Heart right ventricle (tissue), 16 donors: ENCODE results near the gene ASAP2. TPM values are rescaled to one million over a fixed set of nuclear protein-coding genes. Genes with fewer than 3 reads are reported as not detected.

Experiments used
- ATAC-seq, 8 donors: fragments of 200-7000 bp; cut with Tn5 transposase; one replicate each; pipeline ENCODE4 v1.9.1; 2020; ENCODE audit warnings: mild to moderate bottlenecking in 8 of 8, moderate library complexity in 8 of 8, moderate number of reproducible peaks in 1 of 8
- DNase-seq, 2 donors: peaks; one replicate each; pipeline ENCODE4 v3.0.0-alpha.2; 2020
- H3K27ac ChIP-seq, 10 donors: fragments of 200-600 bp; sonication (generic) in 2 of 10; one replicate each; pipeline versions ENCODE4 v1.5.0 to v1.8.0; 2020 to 2022; ENCODE audit warnings: mild to moderate bottlenecking in 3 of 10
- H3K27me3 ChIP-seq, 7 donors: fragments of 200-600 bp; one replicate each; pipeline ENCODE4 v1.8.0; 2021 to 2022; ENCODE audit warnings: mild to moderate bottlenecking in 2 of 7
- H3K36me3 ChIP-seq, 9 donors: fragments of 200-600 bp; sonication (generic) in 1 of 9; one replicate each; pipeline versions ENCODE4 v1.5.0 to v1.8.0; 2020 to 2022; ENCODE audit warnings: mild to moderate bottlenecking in 2 of 9
- H3K4me1 ChIP-seq, 9 donors: fragments of 200-600 bp; sonication (generic) in 1 of 9; one replicate each; pipeline versions ENCODE4 v1.5.0 to v1.8.0; 2020 to 2022; ENCODE audit warnings: mild to moderate bottlenecking in 4 of 9
- H3K4me3 ChIP-seq, 10 donors: fragments of 200-600 bp; sonication (generic) in 2 of 10; one replicate each; pipeline versions ENCODE4 v1.5.0 to v1.8.0; 2020 to 2022; ENCODE audit warnings: mild to moderate bottlenecking in 7 of 10, moderate library complexity in 2 of 10
- H3K9me3 ChIP-seq, 11 donors: fragments of 200-600 bp in 10 of 11; sonication (generic) in 2 of 11; one replicate each; pipeline versions ENCODE4 v1.5.0 to v1.8.0; 2013 to 2022; ENCODE audit warnings: mild to moderate bottlenecking in 2 of 11, control low read depth in 1 of 11, moderate library complexity in 1 of 11
- CTCF ChIP-seq, 9 donors: fragments of 200-600 bp; sonication (generic) in 2 of 9; IDR thresholded peaks; one replicate each; pipeline versions ENCODE4 v1.5.0 to v1.8.0; 2021 to 2022; ENCODE audit warnings: antibody characterized with exemption in 9 of 9, mild to moderate bottlenecking in 5 of 9, moderate library complexity in 1 of 9
- WGBS, 2 donors: extraction: QIAGEN DNeasy Blood & Tissue Kit; methylation state at CpG; one replicate each; pipeline ENCODE4 v1.1.7; 2013; ENCODE audit warnings: inconsistent platforms in 1 of 2; 5-methylcytosine and 5-hydroxymethylcytosine counted together
- intact Hi-C, 10 donors: fragments of 100-400 bp; cut with DNase I; formaldehyde crosslinking; loops; one replicate each; pipeline versions ENCODE4 v1.11.1 to v1.14.2; 2022
- polyA plus RNA-seq, 2 donors: library from polyadenylated mRNA; stranded (reverse); fragments of 200-250 nt; gene quantifications; one replicate each; pipeline ENCODE4 v1.2.3, GENCODE V29; 2013
- total RNA-seq, 10 donors: library from RNA; stranded (reverse); fragmentation: NEBNext Ultra II Directional in 3 of 10; extraction: Animal tissue kit (Norgen Biotek cat#: 25700) in 3 of 10; gene quantifications; one replicate each; pipeline versions ENCODE4 v1.2.1 to v1.2.4, GENCODE V29; 2021 to 2023
- donor health status: Arrhythmogenic right ventricular cardiomyopathy.
- donor health status: ischemic (EF 13 %, LVEDD 7.1; RV severe dilation, severe dysfunction).
- donor health status: healthy with polysubstance abuse.
- donor health status: DM: no; HTN: yes; CAD: no.
- donor health status: DM: no; HTN: no; CAD: no.
- donor health status: ischemic (EF 25% LVEDD 6.9; RV normal size, moderate dysfunction).
- donor health status: ischemic (EF 25% LVEDD 5.7; RV mildly dilated, moderate dysfunction).
- donor health status: healthy.
- donor health status: DM: yes; HTN: yes; CAD: no.
- donor health status: Ischemic cardiomyopathy.
- donor health status: ischemic (EF 35%, LVEDD 5.7; RV mildly dilated, moderate dysfunction).
- donor health status: nonischemic (EF 11% LVEDD 7.7; RV severe dilation, severe dysfunction).
- donor health status: DM: yes; HTN: yes; CAD: no.
- donor health status: PGD.
- donor health status: ischemic (EF 29% LVEDD 5.4; RV normal size, mild dysfunction).
- donor health status: nonischemic (EF 23%, LVEDD 6.1; RV moderate dilation, normal function).

ASAP2 gene
- total and polyA plus RNA-seq, 12 donors = 5.4 to 17.3 (median 11.8) TPM

- 90 to 91% methylated on average over 19 of the region's 19 CpGs for WGBS, 2 donors
- H3K36me3 ChIP-seq = peaks cover 0 to 92% (median under 1%) of the 10 kb centered on the region in 9 donors
- ATAC-seq = peak in 4 of 8 donors; percentile 20 to 46 (median 26)
These were observed 195.2 kb downstream of the ASAP2 start for GRCh38 chr2:9401646-9402371.

GRCh38 chr2:9403924-9404323, 197.3 kb downstream of the ASAP2 start:
- H3K4me3 ChIP-seq = no peak overlapping the region
- no peaks in the 10 kb centered on the region for H3K9me3 ChIP-seq
- H3K27me3 ChIP-seq = no peaks in the 10 kb centered on the region
- intact Hi-C loops = no loop called here
- no peak for DNase-seq
- peak overlapping the region in 2 of 10 donors; percentile 26 to 32 for H3K27ac ChIP-seq
- ATAC-seq = no peak
- H3K4me1 ChIP-seq = peaks cover 0 to 47% (median 11%) of the 10 kb centered on the region in 9 donors
- H3K36me3 ChIP-seq = peaks cover 0 to 93% (median 5%) of the 10 kb centered on the region in 9 donors
- 50 to 56% methylated on average over 2 of the region's 2 CpGs for WGBS, 2 donors
- TF ChIP-seq CTCF (IDR thresholded peaks at IDR 0.05) = no peak

More at GRCh38 chr2:9401646-9402371, 195.2 kb downstream of the ASAP2 start:
- no peak for TF ChIP-seq CTCF (IDR thresholded peaks at IDR 0.05)
- H3K27me3 ChIP-seq = no peaks in the 10 kb centered on the region
- intact Hi-C loops = no loop called here
- no peak overlapping the region for H3K4me3 ChIP-seq
- H3K4me1 ChIP-seq = peaks cover 0 to 38% (median 11%) of the 10 kb centered on the region in 9 donors
- no peaks in the 10 kb centered on the region for H3K9me3 ChIP-seq
- no peak overlapping the region for H3K27ac ChIP-seq
- no peak for DNase-seq

- WGBS, 2 donors = 85 to 91% methylated on average over 4 of the region's 4 CpGs
- H3K4me1 ChIP-seq = peaks cover 0 to 41% (median 7%) of the 10 kb centered on the region in 9 donors
- H3K27me3 ChIP-seq = no peaks in the 10 kb centered on the region
- H3K36me3 ChIP-seq = peaks cover 0 to 93% (median 5%) of the 10 kb centered on the region in 9 donors
- ATAC-seq (no peak), DNase-seq (no peak)
- no peak overlapping the region for H3K27ac ChIP-seq
- intact Hi-C loops = no loop called here
- TF ChIP-seq CTCF (IDR thresholded peaks at IDR 0.05) = no peak
- H3K4me3 ChIP-seq = no peak overlapping the region
- no peaks in the 10 kb centered on the region for H3K9me3 ChIP-seq
These were observed 197.8 kb downstream of the ASAP2 start for GRCh38 chr2:9404451-9404850.

- TF ChIP-seq CTCF (IDR thresholded peaks at IDR 0.05) = no peak
- no peaks in the 10 kb centered on the region for H3K9me3 ChIP-seq
- peaks cover 0 to 39% (median 7%) of the 10 kb centered on the region in 9 donors for H3K4me1 ChIP-seq
- intact Hi-C loops = no loop called here
- no peak for DNase-seq
- H3K36me3 ChIP-seq = peaks cover 0 to 96% (median 8%) of the 10 kb centered on the region in 9 donors
- no peak for ATAC-seq
- no peak overlapping the region for H3K4me3 ChIP-seq
- H3K27me3 ChIP-seq = no peaks in the 10 kb centered on the region
- H3K27ac ChIP-seq = no peak overlapping the region
- WGBS, 2 donors = 91 to 94% methylated on average over 2 of the region's 2 CpGs
These were observed 199.0 kb downstream of the ASAP2 start for GRCh38 chr2:9405636-9406035.
